Osteocyte (in vitro differentiated cells): ENCODE measurements around the gene SEPTIN8. TPM values are rescaled to one million over a fixed set of nuclear protein-coding genes. Genes with fewer than 3 reads are reported as not detected.
"Not testable (repeated sequence)": the region's sequence is repeated elsewhere in the genome, so short reads cannot be mapped to it uniquely, and the experiment has no call there.

Source experiments
- DNase-seq: peaks from one replicate; pipeline ENCODE4 v3.0.0; 2021; ENCODE audit warnings: mixed read lengths; ENCODE audit not compliant: unreplicated experiment; ENCODE audit errors: extremely low spot score
- H3K27ac Mint-ChIP-seq: one replicate; pipeline ENCODE4 v1.8.0; 2021; ENCODE audit warnings: mild to moderate bottlenecking, mixed read lengths; ENCODE audit not compliant: unreplicated experiment
- H3K27me3 Mint-ChIP-seq: one replicate; pipeline ENCODE4 v1.8.0; 2021; ENCODE audit warnings: mixed read lengths; ENCODE audit not compliant: unreplicated experiment
- H3K36me3 Mint-ChIP-seq: one replicate; pipeline ENCODE4 v1.8.0; 2021; ENCODE audit warnings: mixed read lengths; ENCODE audit not compliant: unreplicated experiment
- H3K4me1 Mint-ChIP-seq: one replicate; pipeline ENCODE4 v1.8.0; 2021; ENCODE audit warnings: mixed read lengths; ENCODE audit not compliant: unreplicated experiment
- H3K4me3 Mint-ChIP-seq: one replicate; pipeline ENCODE4 v1.8.0; 2021; ENCODE audit warnings: mild to moderate bottlenecking, moderate library complexity, mixed read lengths; ENCODE audit not compliant: unreplicated experiment
- H3K9me3 Mint-ChIP-seq: one replicate; pipeline ENCODE4 v1.8.0; 2021; ENCODE audit warnings: mixed read lengths; ENCODE audit not compliant: unreplicated experiment
- total RNA-seq: library from RNA; stranded (reverse); gene quantifications from 2 replicates; pipeline ENCODE4 v1.2.1, GENCODE V29; 2021
- TF ChIP-seq, protein P1 (sequence below): fragments of 200-600 bp; sonication (generic); IDR thresholded peaks from 2 replicates; pipeline ENCODE4 v1.5.0; 2021; ENCODE audit warnings: antibody characterized with exemption, mild to moderate bottlenecking, moderate library complexity

SEPTIN8 gene
- total RNA-seq, 1 donor from 2014 or later, result 57.9 TPM

DNA sequence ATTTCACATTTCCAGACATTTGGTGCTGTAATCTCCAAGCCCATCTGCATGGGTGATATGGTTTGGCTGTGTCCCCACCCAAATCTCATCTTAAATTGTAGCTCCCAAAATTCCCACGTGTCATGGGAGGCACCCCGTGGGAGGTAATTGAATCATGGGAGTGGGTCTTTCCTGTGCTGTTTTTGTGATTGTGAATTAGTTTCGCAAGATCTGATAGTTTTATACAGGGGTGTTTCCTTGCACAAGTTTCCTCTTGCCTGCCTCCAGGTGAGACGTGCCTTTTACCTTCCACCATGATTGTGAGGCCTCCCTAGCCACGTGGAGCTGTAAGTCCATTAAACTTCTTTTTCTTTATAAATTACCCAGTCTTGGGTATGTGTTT lies 25.6 kb upstream of the SEPTIN8 start:
- H3K9me3 Mint-ChIP-seq, H3K27ac Mint-ChIP-seq, H3K4me3 Mint-ChIP-seq, H3K36me3 Mint-ChIP-seq, H3K4me1 Mint-ChIP-seq, DNase-seq: not testable (repeated sequence)
- H3K27me3 Mint-ChIP-seq, result peaks cover 50% of the 10 kb centered on the region

DNA sequence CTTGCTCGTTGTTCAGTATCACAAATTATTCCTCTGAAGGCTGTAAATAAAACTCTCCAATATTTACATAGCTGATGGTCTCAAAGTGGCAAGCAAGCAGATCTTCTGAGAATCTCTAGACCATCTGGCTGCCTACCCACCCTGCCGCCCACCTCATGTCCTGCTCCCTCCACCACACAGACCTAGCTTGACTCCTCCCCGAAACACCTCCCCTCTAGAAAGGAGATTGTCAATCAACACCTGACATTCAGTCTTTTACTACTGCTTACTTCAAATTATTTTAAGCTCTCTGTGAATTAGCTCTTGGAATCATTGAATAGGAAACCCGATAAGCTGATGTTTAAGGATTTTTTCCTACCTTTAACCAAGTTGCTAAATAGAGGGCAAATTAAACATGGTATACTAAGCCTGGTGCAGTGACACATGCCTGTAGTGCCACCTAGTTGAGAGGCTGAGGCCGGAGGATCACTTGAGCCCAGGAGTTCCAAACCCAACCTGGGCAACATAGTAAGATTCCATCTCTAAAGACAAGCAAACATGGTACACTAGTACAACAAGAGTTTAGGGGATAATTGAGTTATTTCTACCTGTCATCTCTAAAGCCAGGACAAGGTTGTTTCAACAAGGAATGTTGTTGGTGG lies 25.1 kb upstream of the SEPTIN8 start:
- no peak for DNase-seq
- H3K4me3 Mint-ChIP-seq, result no peak overlapping the region
- no peaks in the 10 kb centered on the region for H3K4me1 Mint-ChIP-seq
- no peaks in the 10 kb centered on the region for H3K9me3 Mint-ChIP-seq
- H3K27ac Mint-ChIP-seq, result no peak overlapping the region
- peaks cover 48% of the 10 kb centered on the region for H3K27me3 Mint-ChIP-seq
- TF ChIP-seq, protein P1, sequence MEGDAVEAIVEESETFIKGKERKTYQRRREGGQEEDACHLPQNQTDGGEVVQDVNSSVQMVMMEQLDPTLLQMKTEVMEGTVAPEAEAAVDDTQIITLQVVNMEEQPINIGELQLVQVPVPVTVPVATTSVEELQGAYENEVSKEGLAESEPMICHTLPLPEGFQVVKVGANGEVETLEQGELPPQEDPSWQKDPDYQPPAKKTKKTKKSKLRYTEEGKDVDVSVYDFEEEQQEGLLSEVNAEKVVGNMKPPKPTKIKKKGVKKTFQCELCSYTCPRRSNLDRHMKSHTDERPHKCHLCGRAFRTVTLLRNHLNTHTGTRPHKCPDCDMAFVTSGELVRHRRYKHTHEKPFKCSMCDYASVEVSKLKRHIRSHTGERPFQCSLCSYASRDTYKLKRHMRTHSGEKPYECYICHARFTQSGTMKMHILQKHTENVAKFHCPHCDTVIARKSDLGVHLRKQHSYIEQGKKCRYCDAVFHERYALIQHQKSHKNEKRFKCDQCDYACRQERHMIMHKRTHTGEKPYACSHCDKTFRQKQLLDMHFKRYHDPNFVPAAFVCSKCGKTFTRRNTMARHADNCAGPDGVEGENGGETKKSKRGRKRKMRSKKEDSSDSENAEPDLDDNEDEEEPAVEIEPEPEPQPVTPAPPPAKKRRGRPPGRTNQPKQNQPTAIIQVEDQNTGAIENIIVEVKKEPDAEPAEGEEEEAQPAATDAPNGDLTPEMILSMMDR, result no peak
- H3K36me3 Mint-ChIP-seq, result no peaks in the 10 kb centered on the region

DNA sequence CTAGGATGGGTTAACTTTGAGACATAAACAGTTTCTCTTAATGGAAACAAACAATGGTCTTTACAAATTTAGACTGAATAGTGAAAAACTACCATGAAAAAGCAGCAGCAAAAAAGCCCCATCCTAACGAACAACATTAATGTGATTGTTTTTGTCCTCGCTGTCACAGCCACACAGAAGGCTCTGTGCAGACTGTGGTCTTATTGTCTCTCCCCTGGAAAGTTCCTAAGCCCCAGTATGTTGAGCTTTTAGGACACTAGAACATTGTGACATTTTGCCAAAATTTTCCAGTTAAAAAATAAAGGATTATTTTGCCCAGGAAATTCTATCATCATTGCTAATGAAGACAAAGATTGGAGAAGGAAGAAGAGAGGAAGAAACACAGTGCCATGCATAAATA lies 23.5 kb upstream of the SEPTIN8 start:
- H3K36me3 Mint-ChIP-seq, result no peaks in the 10 kb centered on the region
- TF ChIP-seq, protein P1, result no peak
- DNase-seq, result no peak
- no peak overlapping the region for H3K27ac Mint-ChIP-seq
- no peaks in the 10 kb centered on the region for H3K4me1 Mint-ChIP-seq
- H3K9me3 Mint-ChIP-seq, result no peaks in the 10 kb centered on the region
- H3K4me3 Mint-ChIP-seq, result no peak overlapping the region
- H3K27me3 Mint-ChIP-seq, result peaks cover 50% of the 10 kb centered on the region

DNA sequence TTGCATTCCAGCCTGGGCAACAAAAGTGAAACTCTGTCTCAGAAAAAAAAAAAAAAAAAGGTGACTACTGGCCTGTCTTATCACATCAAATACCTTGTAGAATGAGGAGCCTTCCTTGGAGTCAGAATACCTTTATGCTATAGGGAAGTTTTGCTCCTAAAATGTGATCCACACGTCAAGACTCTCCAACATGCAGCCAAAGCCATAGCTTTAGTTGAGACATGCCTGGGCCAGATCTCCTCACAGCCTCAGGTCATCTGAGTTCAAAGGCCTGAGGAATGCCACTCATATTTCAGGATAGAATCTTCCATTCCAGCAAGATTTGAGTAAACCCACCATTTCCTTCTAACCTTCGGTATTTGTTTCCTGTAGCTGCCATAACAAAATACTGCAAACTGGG lies 22.4 kb upstream of the SEPTIN8 start:
- TF ChIP-seq, protein P1, result no peak
- Mint-ChIP-seq H3K36me3 (no peaks in the 10 kb centered on the region), H3K4me3 (no peak overlapping the region), H3K27ac (no peak overlapping the region), H3K27me3 (peaks cover 51% of the 10 kb centered on the region), H3K4me1 (no peaks in the 10 kb centered on the region), H3K9me3 (no peaks in the 10 kb centered on the region)
- no peak for DNase-seq

DNA sequence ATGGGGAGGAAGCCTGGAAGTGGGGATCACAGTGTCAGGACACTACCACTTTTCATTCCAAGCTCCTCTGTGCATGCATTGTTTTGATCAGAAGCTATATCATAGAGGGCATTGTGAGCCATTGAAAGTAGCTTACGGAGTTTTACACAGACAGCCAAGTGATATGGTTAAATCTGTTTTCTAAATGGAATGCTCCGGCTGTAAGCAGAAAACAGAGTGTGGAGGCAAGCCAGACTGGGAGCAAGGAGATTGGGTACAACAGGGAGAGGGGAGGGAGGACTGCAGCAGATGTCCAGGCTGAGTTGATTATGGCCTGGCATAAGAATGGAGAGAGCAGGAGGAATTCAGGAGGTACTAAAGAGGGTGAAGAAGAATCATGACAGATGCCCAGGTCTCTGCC lies 20.6 kb upstream of the SEPTIN8 start:
- H3K9me3 Mint-ChIP-seq, result no peaks in the 10 kb centered on the region
- TF ChIP-seq, protein P1, result no peak
- no peak overlapping the region for H3K4me3 Mint-ChIP-seq
- no peak overlapping the region for H3K27ac Mint-ChIP-seq
- H3K36me3 Mint-ChIP-seq, result no peaks in the 10 kb centered on the region
- no peak for DNase-seq
- H3K27me3 Mint-ChIP-seq, result peaks cover 37% of the 10 kb centered on the region
- no peaks in the 10 kb centered on the region for H3K4me1 Mint-ChIP-seq

DNA sequence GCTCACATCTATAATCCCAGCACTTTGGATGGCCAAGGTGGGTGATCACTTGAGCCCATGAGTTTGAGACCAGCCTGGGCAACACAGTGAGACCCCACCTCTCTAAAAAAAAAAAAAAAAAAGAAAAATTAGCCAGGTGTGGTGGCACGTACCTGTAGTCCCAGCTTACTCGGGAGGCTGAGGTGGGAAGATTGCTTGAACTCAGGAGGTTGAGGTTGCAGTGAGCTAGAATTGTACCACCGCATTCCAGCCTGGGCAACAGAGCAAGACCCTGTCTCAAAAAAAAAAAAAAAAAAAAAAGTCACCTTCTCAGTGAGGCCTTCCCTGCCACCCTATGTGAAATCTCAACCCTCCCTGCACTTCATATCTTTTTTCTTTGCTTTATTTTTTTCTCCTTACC lies 14.0 kb upstream of the SEPTIN8 start:
- Mint-ChIP-seq H3K27ac (no peak overlapping the region), H3K27me3 (peaks cover 23% of the 10 kb centered on the region)
- TF ChIP-seq, protein P1, result no peak

More for the DNA sequence above, 14.0 kb upstream of the SEPTIN8 start:
- H3K9me3 Mint-ChIP-seq, result no peaks in the 10 kb centered on the region
- H3K4me1 Mint-ChIP-seq, result no peaks in the 10 kb centered on the region
- no peaks in the 10 kb centered on the region for H3K36me3 Mint-ChIP-seq
- DNase-seq, result no peak
- no peak overlapping the region for H3K4me3 Mint-ChIP-seq
